Panc1 (cell line): Measurements from ENCODE around the gene ARHGEF28. TPM values are rescaled to one million over a fixed set of nuclear protein-coding genes. Genes with fewer than 3 reads are reported as not detected.

Source experiments
- ATAC-seq: fragments of 200-7000 bp; cut with Tn5 transposase; 2 replicates; pipeline ENCODE4 v1.9.1; 2020; ENCODE audit warnings: mild to moderate bottlenecking, moderate library complexity
- BruUV-seq: library from RNA; stranded (reverse); fragments of 400-500 nt; replicated peaks from 2 replicates; lab custom pipeline; 2021; lab: Mats Ljungman, UMichigan
- CTCF ChIA-PET: fragments of 300-600 bp; sonication (Branson Sonifier 250); formaldehyde crosslinking; loops from one replicate; lab custom pipeline; 2022; ENCODE audit warnings: antibody characterized with exemption; lab: Charles Lee
- POLR2A ChIA-PET: fragments of 300-600 bp; sonication (Branson Sonifier 250); formaldehyde crosslinking; loops from one replicate; lab custom pipeline; 2022; ENCODE audit warnings: antibody characterized with exemption; lab: Charles Lee
- DNase-seq: peaks from one replicate; pipeline ENCODE4 v3.0.0-alpha.2; 2010; ENCODE audit warnings: low read depth, low spot score
- H3K27ac ChIP-seq: 2 replicates; pipeline ENCODE4 v1.5.1; 2011; ENCODE audit warnings: mild to moderate bottlenecking, low read length, inconsistent platforms
- H3K27me3 ChIP-seq: fragments of 200-500 bp; sonication (Bioruptor generic); 2 replicates; pipeline ENCODE4 v1.6.0; 2014; ENCODE audit warnings: low read length, inconsistent platforms; ENCODE audit not compliant: control insufficient read depth, insufficient read depth
- H3K36me3 ChIP-seq: fragments of 200-500 bp; sonication (Bioruptor generic); 2 replicates; pipeline ENCODE4 v1.5.1; 2014; ENCODE audit warnings: inconsistent platforms, mild to moderate bottlenecking, low read length, moderate library complexity; ENCODE audit not compliant: control insufficient read depth, insufficient read depth
- H3K4me1 ChIP-seq: 2 replicates; pipeline ENCODE4 v1.5.1; 2011; ENCODE audit warnings: inconsistent platforms, mild to moderate bottlenecking, low read length, moderate library complexity; ENCODE audit not compliant: control insufficient read depth, insufficient read depth
- H3K4me3 ChIP-seq, 2 experiments: 2 replicates each; pipeline ENCODE4 v1.5.1; 2011 to 2012; ENCODE audit warnings: low read depth in 2 of 2, low read length in 2 of 2, mild to moderate bottlenecking in 2 of 2, inconsistent platforms in 1 of 2, moderate library complexity in 1 of 2
- H3K9me3 ChIP-seq: fragments of 200-500 bp; sonication (Bioruptor generic); 2 replicates; pipeline ENCODE4 v1.5.1; 2014; ENCODE audit warnings: low read depth, mild to moderate bottlenecking, inconsistent platforms, low read length, moderate library complexity; ENCODE audit not compliant: control insufficient read depth, insufficient read depth
- POLR2AphosphoS5 ChIP-seq: IDR thresholded peaks from 2 replicates; pipeline ENCODE4 v1.6.1; 2012; ENCODE audit warnings: mild to moderate bottlenecking, low read depth, low read length, moderate library complexity
- SIN3A ChIP-seq: IDR thresholded peaks from 2 replicates; pipeline ENCODE4 v1.6.1; 2012; ENCODE audit warnings: low read depth, mild to moderate bottlenecking, low read length, moderate library complexity, borderline replicate concordance; ENCODE audit not compliant: insufficient read depth
- TCF7L2 ChIP-seq: IDR thresholded peaks from 2 replicates; pipeline ENCODE4 v1.6.1; 2011; ENCODE audit warnings: mild to moderate bottlenecking, low read depth, low read length, inconsistent platforms
- in situ Hi-C: cut with HindIII; loops from 2 replicates; pipeline ENCODE4 v1.10.0; 2016; ENCODE audit warnings: low sequenced_read_pairs, low pct_unique_long_range_greater_than_20kb
- intact Hi-C: fragments of 100-400 bp; cut with micrococcal nuclease; formaldehyde crosslinking; loops from one replicate; pipeline ENCODE4 v1.10.0; 2022; ENCODE audit not compliant: unreplicated experiment
- total RNA-seq: library from RNA; stranded (reverse); gene quantifications from one replicate; pipeline ENCODE4 v1.2.1, GENCODE V29; 2021; ENCODE audit not compliant: unreplicated experiment
- TF ChIP-seq, protein P1 (sequence below): fragments of 450-650 bp; IDR thresholded peaks from 2 replicates; pipeline ENCODE4 v1.5.1; 2017; ENCODE audit warnings: mild to moderate bottlenecking
- TF ChIP-seq, protein P2 (sequence below), 2 experiments: IDR thresholded peaks; 2 replicates each; pipeline ENCODE4 v1.6.1; 2011 to 2012; ENCODE audit warnings: low read depth in 2 of 2, control low read depth in 1 of 2, low read length in 1 of 2, mild to moderate bottlenecking in 1 of 2, moderate library complexity in 1 of 2; ENCODE audit not compliant: insufficient read depth in 1 of 2

The ARHGEF28 gene
- total RNA-seq, 1 experiment from 2014 or later, result 34.8 TPM

DNA sequence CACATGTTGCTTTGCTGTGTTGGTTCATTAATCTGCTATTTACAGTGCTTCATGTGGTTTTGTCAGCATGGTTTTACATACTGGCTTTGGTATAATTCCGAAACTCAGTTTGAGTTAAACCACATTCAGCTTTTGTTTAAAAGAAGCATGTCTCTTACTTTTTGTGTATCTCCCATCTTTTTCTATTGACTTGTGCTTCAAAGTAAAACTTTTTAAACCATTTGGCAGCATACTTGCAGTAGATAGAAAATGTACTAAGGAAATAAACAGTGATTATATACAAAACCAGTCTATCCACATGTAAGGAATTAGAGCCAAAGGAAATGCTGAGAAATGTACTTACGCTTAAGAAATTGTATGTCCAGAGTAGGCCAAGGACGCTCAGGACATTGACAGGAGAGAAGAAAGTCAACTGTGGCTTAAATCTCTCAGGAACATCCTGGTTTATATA lies 286.9 kb downstream of the ARHGEF28 start:
- intact Hi-C loops (no loop called here), in situ Hi-C loops (no loop called here)
- no peak for ATAC-seq
- ChIA-PET POLR2A (no interaction called here), CTCF (no interaction called here)
- H3K9me3 ChIP-seq, result no peaks in the 10 kb centered on the region
- H3K36me3 ChIP-seq, result no peaks in the 10 kb centered on the region; the same call in 1 of the 2 replicates
- H3K4me3 ChIP-seq, result no peak overlapping the region
- no peak for TF ChIP-seq SIN3A
- no peak for TF ChIP-seq POLR2AphosphoS5
- TF ChIP-seq, protein P1, sequence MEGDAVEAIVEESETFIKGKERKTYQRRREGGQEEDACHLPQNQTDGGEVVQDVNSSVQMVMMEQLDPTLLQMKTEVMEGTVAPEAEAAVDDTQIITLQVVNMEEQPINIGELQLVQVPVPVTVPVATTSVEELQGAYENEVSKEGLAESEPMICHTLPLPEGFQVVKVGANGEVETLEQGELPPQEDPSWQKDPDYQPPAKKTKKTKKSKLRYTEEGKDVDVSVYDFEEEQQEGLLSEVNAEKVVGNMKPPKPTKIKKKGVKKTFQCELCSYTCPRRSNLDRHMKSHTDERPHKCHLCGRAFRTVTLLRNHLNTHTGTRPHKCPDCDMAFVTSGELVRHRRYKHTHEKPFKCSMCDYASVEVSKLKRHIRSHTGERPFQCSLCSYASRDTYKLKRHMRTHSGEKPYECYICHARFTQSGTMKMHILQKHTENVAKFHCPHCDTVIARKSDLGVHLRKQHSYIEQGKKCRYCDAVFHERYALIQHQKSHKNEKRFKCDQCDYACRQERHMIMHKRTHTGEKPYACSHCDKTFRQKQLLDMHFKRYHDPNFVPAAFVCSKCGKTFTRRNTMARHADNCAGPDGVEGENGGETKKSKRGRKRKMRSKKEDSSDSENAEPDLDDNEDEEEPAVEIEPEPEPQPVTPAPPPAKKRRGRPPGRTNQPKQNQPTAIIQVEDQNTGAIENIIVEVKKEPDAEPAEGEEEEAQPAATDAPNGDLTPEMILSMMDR, result no peak
- TF ChIP-seq, protein P2, sequence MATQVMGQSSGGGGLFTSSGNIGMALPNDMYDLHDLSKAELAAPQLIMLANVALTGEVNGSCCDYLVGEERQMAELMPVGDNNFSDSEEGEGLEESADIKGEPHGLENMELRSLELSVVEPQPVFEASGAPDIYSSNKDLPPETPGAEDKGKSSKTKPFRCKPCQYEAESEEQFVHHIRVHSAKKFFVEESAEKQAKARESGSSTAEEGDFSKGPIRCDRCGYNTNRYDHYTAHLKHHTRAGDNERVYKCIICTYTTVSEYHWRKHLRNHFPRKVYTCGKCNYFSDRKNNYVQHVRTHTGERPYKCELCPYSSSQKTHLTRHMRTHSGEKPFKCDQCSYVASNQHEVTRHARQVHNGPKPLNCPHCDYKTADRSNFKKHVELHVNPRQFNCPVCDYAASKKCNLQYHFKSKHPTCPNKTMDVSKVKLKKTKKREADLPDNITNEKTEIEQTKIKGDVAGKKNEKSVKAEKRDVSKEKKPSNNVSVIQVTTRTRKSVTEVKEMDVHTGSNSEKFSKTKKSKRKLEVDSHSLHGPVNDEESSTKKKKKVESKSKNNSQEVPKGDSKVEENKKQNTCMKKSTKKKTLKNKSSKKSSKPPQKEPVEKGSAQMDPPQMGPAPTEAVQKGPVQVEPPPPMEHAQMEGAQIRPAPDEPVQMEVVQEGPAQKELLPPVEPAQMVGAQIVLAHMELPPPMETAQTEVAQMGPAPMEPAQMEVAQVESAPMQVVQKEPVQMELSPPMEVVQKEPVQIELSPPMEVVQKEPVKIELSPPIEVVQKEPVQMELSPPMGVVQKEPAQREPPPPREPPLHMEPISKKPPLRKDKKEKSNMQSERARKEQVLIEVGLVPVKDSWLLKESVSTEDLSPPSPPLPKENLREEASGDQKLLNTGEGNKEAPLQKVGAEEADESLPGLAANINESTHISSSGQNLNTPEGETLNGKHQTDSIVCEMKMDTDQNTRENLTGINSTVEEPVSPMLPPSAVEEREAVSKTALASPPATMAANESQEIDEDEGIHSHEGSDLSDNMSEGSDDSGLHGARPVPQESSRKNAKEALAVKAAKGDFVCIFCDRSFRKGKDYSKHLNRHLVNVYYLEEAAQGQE (IDR thresholded peaks at IDR 0.05; ENCODE audit: insufficient read depth in 1 of 2, low read depth in 2 of 2, low read length in 1 of 2), result no peak
- TF ChIP-seq TCF7L2, result no peak
- DNase-seq, result no peak
- no peak overlapping the region for H3K27ac ChIP-seq
- H3K27me3 ChIP-seq, result no peaks in the 10 kb centered on the region
- H3K4me1 ChIP-seq, result no peaks in the 10 kb centered on the region
- BruUV-seq, result no TSS peak

DNA sequence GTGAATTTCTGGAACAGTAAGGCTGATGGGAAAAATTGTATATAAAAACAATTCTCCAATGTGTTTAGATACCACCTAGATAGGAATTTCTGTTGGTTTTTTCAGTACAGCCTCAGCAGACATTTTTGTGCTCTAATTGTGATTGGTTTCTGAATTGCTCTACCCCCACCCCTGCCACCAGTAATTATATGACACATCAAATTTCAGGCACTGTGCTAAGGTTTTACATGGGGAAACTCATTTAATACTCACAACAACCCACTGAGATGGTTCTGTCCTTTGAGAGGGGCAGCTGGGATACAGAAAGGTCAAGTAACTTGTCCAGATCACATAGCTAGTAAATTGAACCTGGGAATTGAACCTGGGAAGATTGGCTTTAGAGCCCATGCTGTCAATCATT lies 288.0 kb downstream of the ARHGEF28 start:
- CTCF ChIA-PET, result no interaction called here

More for the DNA sequence above, 288.0 kb downstream of the ARHGEF28 start:
- intact Hi-C loops (no loop called here), in situ Hi-C loops (no loop called here)
- no peak for ATAC-seq
- Histone ChIP-seq H3K4me3 (no peak overlapping the region), H3K27me3 (no peaks in the 10 kb centered on the region), H3K36me3 (no peaks in the 10 kb centered on the region; the same call in 1 of the 2 replicates), H3K9me3 (no peaks in the 10 kb centered on the region), H3K4me1 (no peaks in the 10 kb centered on the region), H3K27ac (no peak overlapping the region)
- no peak for TF ChIP-seq TCF7L2
- TF ChIP-seq, protein P1, result no peak
- TF ChIP-seq SIN3A, result no peak
- no peak for TF ChIP-seq POLR2AphosphoS5
- TF ChIP-seq, protein P2 (IDR thresholded peaks at IDR 0.05; ENCODE audit: insufficient read depth in 1 of 2, low read depth in 2 of 2, low read length in 1 of 2), result no peak
- BruUV-seq, result no TSS peak
- no peak for DNase-seq
- POLR2A ChIA-PET, result no interaction called here
